ENCODE measurements around the gene OR2H1. TPM values are rescaled to one million over a fixed set of nuclear protein-coding genes. Genes with fewer than 3 reads are reported as not detected.

The OR2H1 gene
- total and polyA plus RNA-seq, 9 of the 15 experiments (the other 6 are each of a cell fraction or from before 2014, with no cell fraction given), result not detected

GRCh38 chr6:29490552-29490951, 33.6 kb downstream of the OR2H1 start (continued):
- TF ChIP-seq ZNF217 (CRISPR knock-in tag; IDR thresholded peaks at IDR 0.05) (no peak), THRAP3 (IDR thresholded peaks at IDR 0.05; ENCODE audit: borderline replicate concordance) (no peak), HBP1 (CRISPR knock-in tag; IDR thresholded peaks at IDR 0.05) (no peak), CREB1 (IDR thresholded peaks at IDR 0.05) (no peak), CREB1 (CRISPR knock-in tag; IDR thresholded peaks at IDR 0.05) (no peak), YBX1 (IDR thresholded peaks at IDR 0.05) (no peak), MGA (IDR thresholded peaks at IDR 0.05) (no peak), MYNN (IDR thresholded peaks at IDR 0.05) (no peak), MYNN (CRISPR knock-in tag; IDR thresholded peaks at IDR 0.05) (no peak), KDM4B (IDR thresholded peaks at IDR 0.05; ENCODE audit: borderline replicate concordance in 2 of 2, low read depth in 1 of 2) (no peak), SP1 (CRISPR knock-in tag; IDR thresholded peaks at IDR 0.05) (no peak), NKRF (IDR thresholded peaks at IDR 0.05; ENCODE audit: borderline replicate concordance) (no peak), GABPB2 (CRISPR knock-in tag; conservative IDR thresholded peaks at IDR 0.05) (no peak), ZEB2 (IDR thresholded peaks at IDR 0.05) (peak; percentile 33; the same call in 1 of the 2 replicates), RBM14 (IDR thresholded peaks at IDR 0.05; ENCODE audit: borderline replicate concordance, insufficient read depth, low read depth, low read length) (no peak), POLR2AphosphoS2 (IDR thresholded peaks at IDR 0.05; ENCODE audit: low read length) (no peak)
